Heart left ventricle (tissue), 13 donors: ENCODE measurements around the gene ALCAM.

Experiments used
- POLR2A ChIP-seq, 2 donors: fragments of 450-650 bp; IDR thresholded peaks; one replicate each; pipeline ENCODE4 v1.6.1; 2017; ENCODE audit warnings: antibody characterized with exemption in 2 of 2, mild to moderate bottlenecking in 2 of 2, moderate library complexity in 2 of 2
- TF ChIP-seq, protein P1 (sequence below), 12 donors: fragments of 200-600 bp; sonication (generic) in 4 of 12; IDR thresholded peaks; one replicate each; pipeline versions ENCODE4 v1.5.0 to v1.8.0; 2018 to 2022; ENCODE audit warnings: antibody characterized with exemption in 12 of 12, mild to moderate bottlenecking in 5 of 12
- donor health status: ischemic (EF 13 %, LVEDD 7.1; RV severe dilation, severe dysfunction).
- donor health status: DM: no; HTN: yes; CAD: no.
- donor health status: DM: no; HTN: no; CAD: no.
- donor health status: ischemic (EF 25% LVEDD 6.9; RV normal size, moderate dysfunction).
- donor health status: ischemic (EF 25% LVEDD 5.7; RV mildly dilated, moderate dysfunction).
- donor health status: ischemic (EF 35%, LVEDD 5.7; RV mildly dilated, moderate dysfunction).
- donor health status: nonischemic (EF 11% LVEDD 7.7; RV severe dilation, severe dysfunction).
- donor health status: DM: yes; HTN: yes; CAD: no.
- donor health status: PGD.
- donor health status: ischemic (EF 29% LVEDD 5.4; RV normal size, mild dysfunction).
- donor health status: nonischemic (EF 23%, LVEDD 6.1; RV moderate dilation, normal function).

DNA sequence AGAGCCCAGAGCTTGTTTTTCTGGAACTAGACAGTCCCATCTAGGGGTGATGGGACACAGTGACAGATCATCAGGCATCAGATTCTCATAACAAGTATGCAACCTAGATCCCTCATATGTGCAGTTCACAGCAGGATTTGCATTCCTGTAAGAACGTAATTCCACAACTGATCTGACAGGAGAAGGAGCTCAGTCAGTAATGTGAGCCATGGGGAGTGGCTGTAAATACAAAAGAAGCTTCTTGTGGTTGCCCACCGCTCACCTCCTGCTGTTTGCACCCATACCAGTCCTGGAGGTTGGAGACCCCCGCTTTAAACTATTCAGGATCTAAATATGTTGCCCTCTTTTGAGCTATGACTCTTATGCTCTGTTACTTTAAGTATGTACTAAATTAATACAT, 167.3 kb downstream of the ALCAM start:
- TF ChIP-seq, protein P1, sequence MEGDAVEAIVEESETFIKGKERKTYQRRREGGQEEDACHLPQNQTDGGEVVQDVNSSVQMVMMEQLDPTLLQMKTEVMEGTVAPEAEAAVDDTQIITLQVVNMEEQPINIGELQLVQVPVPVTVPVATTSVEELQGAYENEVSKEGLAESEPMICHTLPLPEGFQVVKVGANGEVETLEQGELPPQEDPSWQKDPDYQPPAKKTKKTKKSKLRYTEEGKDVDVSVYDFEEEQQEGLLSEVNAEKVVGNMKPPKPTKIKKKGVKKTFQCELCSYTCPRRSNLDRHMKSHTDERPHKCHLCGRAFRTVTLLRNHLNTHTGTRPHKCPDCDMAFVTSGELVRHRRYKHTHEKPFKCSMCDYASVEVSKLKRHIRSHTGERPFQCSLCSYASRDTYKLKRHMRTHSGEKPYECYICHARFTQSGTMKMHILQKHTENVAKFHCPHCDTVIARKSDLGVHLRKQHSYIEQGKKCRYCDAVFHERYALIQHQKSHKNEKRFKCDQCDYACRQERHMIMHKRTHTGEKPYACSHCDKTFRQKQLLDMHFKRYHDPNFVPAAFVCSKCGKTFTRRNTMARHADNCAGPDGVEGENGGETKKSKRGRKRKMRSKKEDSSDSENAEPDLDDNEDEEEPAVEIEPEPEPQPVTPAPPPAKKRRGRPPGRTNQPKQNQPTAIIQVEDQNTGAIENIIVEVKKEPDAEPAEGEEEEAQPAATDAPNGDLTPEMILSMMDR (IDR thresholded peaks at IDR 0.05): no peak
- TF ChIP-seq POLR2A (IDR thresholded peaks at IDR 0.05): no peak
